Smooth muscle cell of bladder (primary cell): ENCODE measurements around the gene BPHL. TPM values are rescaled to one million over a fixed set of nuclear protein-coding genes. Genes with fewer than 3 reads are reported as not detected.

ENCODE experiments used
- total RNA-seq: library from RNA; depleted of rRNA; stranded (reverse); fragments of >200 nt; gene quantifications from 2 replicates; pipeline ENCODE4 v1.2.3, GENCODE V29; 2014

BPHL gene
- 9.7 and 12.5 TPM in 2 replicates for total RNA-seq

GRCh38 chr6:3118353-3119039, at the start of gene BPHL:
BPHL (plus strand) TSS chr6:3118711; CDS start chr6:3118741, 30 bp downstream.

GRCh38 chr6:3157131-3157933, 38.8 kb downstream of the BPHL start, which contains the start of gene TUBB2A:
TUBB2A (minus strand) TSS chr6:3157544; CDS start chr6:3157463, 81 bp downstream.

Other genes starting within 250 kb of the BPHL start
- 6.4 TPM in 2 replicates for gene SERPINB9, start 215.4 kb upstream of the BPHL start, total RNA-seq
- 97.8 and 103 TPM in 2 replicates for gene SERPINB6, start 147.1 kb upstream of the BPHL start, total RNA-seq
- 34.1 and 38.5 TPM in 2 replicates for gene NQO2, start 118.8 kb upstream of the BPHL start, total RNA-seq
- 24.0 TPM in 2 replicates for gene RIPK1, start 50.2 kb upstream of the BPHL start, total RNA-seq
- gene TUBB2A, start 38.8 kb downstream of the BPHL start, total RNA-seq, result 43.4 and 59.2 TPM in 2 replicates
- 1.3 and 2.4 TPM in 2 replicates for gene TUBB2B, start 108.9 kb downstream of the BPHL start, total RNA-seq
- 42.2 and 46.6 TPM in 2 replicates for gene PSMG4, start 140.2 kb downstream of the BPHL start, total RNA-seq